ENCODE results near the gene PROC. TPM values are rescaled to one million over a fixed set of nuclear protein-coding genes. Genes with fewer than 3 reads are reported as not detected.

Gene PROC
- total RNA-seq, 1 experiment from 2014 or later = 1.1 TPM

GRCh38 chr2:127376257-127376656 is 42.0 kb upstream of the PROC start:
- DNase-seq (ENCODE audit: low read depth, low spot score) = no peak
- H3K4me1 ChIP-seq (ENCODE audit: control insufficient read depth, insufficient read depth, low read length) = no peaks in the 10 kb centered on the region; the same call in 1 of the 2 replicates
- TF ChIP-seq REST (IDR thresholded peaks at IDR 0.05; ENCODE audit: insufficient read depth in 1 of 2, low read depth in 2 of 2, low read length in 1 of 2) = no peak
- no peak for TF ChIP-seq SIN3A (IDR thresholded peaks at IDR 0.05; ENCODE audit: borderline replicate concordance, insufficient read depth, low read depth, low read length)
- TF ChIP-seq CTCF (IDR thresholded peaks at IDR 0.05) = no peak
- no peak for TF ChIP-seq TCF7L2 (IDR thresholded peaks at IDR 0.05; ENCODE audit: low read depth, low read length)
- TF ChIP-seq POLR2AphosphoS5 (IDR thresholded peaks at IDR 0.05; ENCODE audit: low read depth, low read length) = no peak
- CTCF ChIA-PET = no interaction called here
- H3K36me3 ChIP-seq (ENCODE audit: control insufficient read depth, insufficient read depth, low read length) = no peaks in the 10 kb centered on the region
- H3K27ac ChIP-seq (ENCODE audit: low read length) = no peak overlapping the region
- BruUV-seq (replicated peaks) = no TSS peak
- no peak for ATAC-seq
- in situ Hi-C loops (cut with HindIII; ENCODE audit: low pct_unique_long_range_greater_than_20kb, low sequenced_read_pairs) (no loop called here), intact Hi-C loops (cut with micrococcal nuclease; ENCODE audit: unreplicated experiment) (no loop called here)
- POLR2A ChIA-PET = no interaction called here
- no peaks in the 10 kb centered on the region for H3K9me3 ChIP-seq (ENCODE audit: control insufficient read depth, insufficient read depth, low read depth, low read length)
- no peak overlapping the region for H3K4me3 ChIP-seq (ENCODE audit: low read depth in 2 of 2, low read length in 2 of 2)
- no peaks in the 10 kb centered on the region for H3K27me3 ChIP-seq (ENCODE audit: control insufficient read depth, insufficient read depth, low read length)

GRCh38 chr2:127377262-127377661 is 41.0 kb upstream of the PROC start:
- in situ Hi-C loops (cut with HindIII; ENCODE audit: low pct_unique_long_range_greater_than_20kb, low sequenced_read_pairs) (no loop called here), intact Hi-C loops (cut with micrococcal nuclease; ENCODE audit: unreplicated experiment) (no loop called here)
- no peak for ATAC-seq
- CTCF ChIA-PET = no interaction called here
- TF ChIP-seq REST (IDR thresholded peaks at IDR 0.05; ENCODE audit: insufficient read depth in 1 of 2, low read depth in 2 of 2, low read length in 1 of 2) (no peak), TCF7L2 (IDR thresholded peaks at IDR 0.05; ENCODE audit: low read depth, low read length) (no peak), SIN3A (IDR thresholded peaks at IDR 0.05; ENCODE audit: borderline replicate concordance, insufficient read depth, low read depth, low read length) (no peak), CTCF (IDR thresholded peaks at IDR 0.05) (no peak), POLR2AphosphoS5 (IDR thresholded peaks at IDR 0.05; ENCODE audit: low read depth, low read length) (no peak)
- Histone ChIP-seq H3K36me3 (ENCODE audit: control insufficient read depth, insufficient read depth, low read length) (no peaks in the 10 kb centered on the region), H3K27me3 (ENCODE audit: control insufficient read depth, insufficient read depth, low read length) (no peaks in the 10 kb centered on the region), H3K4me1 (ENCODE audit: control insufficient read depth, insufficient read depth, low read length) (peaks cover 8% of the 10 kb centered on the region), H3K27ac (ENCODE audit: low read length) (no peak overlapping the region), H3K9me3 (ENCODE audit: control insufficient read depth, insufficient read depth, low read depth, low read length) (no peaks in the 10 kb centered on the region), H3K4me3 (ENCODE audit: low read depth in 2 of 2, low read length in 2 of 2) (no peak overlapping the region)
- POLR2A ChIA-PET = no interaction called here
- no peak for DNase-seq (ENCODE audit: low read depth, low spot score)
- no TSS peak for BruUV-seq (replicated peaks)

Measured in Panc1 (cell line).